Posterior cingulate gyrus (tissue), 11 donors: ENCODE results near the gene GPSM1.

ENCODE experiments used
- DNase-seq, 10 donors: peaks; one replicate each; pipeline versions ENCODE4 v3.0.0 to v3.0.0-alpha.2; 2020 to 2021; ENCODE audit warnings: mixed read lengths in 3 of 10
- intact Hi-C: fragments of 100-400 bp; cut with DNase I; formaldehyde crosslinking; loops from one replicate; pipeline ENCODE4 v1.15.1; 2023

The GPSM1 gene

GRCh38 chr9:136327304-136327974 is at the start of gene GPSM1:
Gene GPSM1, plus strand, starts transcription at chr9:136327539. Its CDS starts 157 bp downstream, at chr9:136327696.
- intact Hi-C loops = no loop called here
- peak in 6 of 10 donors; percentile 49 to 94 (median 77) for DNase-seq

- intact Hi-C loops = no loop called here
- no peak for DNase-seq
Observed at GRCh38 chr9:136277746-136278145, 49.6 kb upstream of the GPSM1 start.

GRCh38 chr9:136278221-136278620 is 49.1 kb upstream of the GPSM1 start:
- DNase-seq = no peak
- intact Hi-C loops = no loop called here

- no peak for DNase-seq
- intact Hi-C loops = no loop called here
Observed at GRCh38 chr9:136278894-136279293, 48.4 kb upstream of the GPSM1 start.

GRCh38 chr9:136279471-136279870 is 47.9 kb upstream of the GPSM1 start:
- DNase-seq = no peak
- intact Hi-C loops = no loop called here

- no peak for DNase-seq
- intact Hi-C loops = no loop called here
Observed at GRCh38 chr9:136280535-136281315, 46.6 kb upstream of the GPSM1 start.

GRCh38 chr9:136281421-136282271 is 45.7 kb upstream of the GPSM1 start:
- intact Hi-C loops = no loop called here
- DNase-seq = no peak

GRCh38 chr9:136282272-136282861 is 45.0 kb upstream of the GPSM1 start:
- no peak for DNase-seq
- intact Hi-C loops = no loop called here

GRCh38 chr9:136283291-136284235 is 43.8 kb upstream of the GPSM1 start:
- peak; percentile 59 to 97 (median 84) for DNase-seq
- intact Hi-C loops = loop anchor here (1.0 kb wide), 1 partner anchor 113 kb away; no protein-coding TSS in a partner anchor

- intact Hi-C loops = no loop called here
- DNase-seq = peak in 3 of 10 donors; percentile 63 to 82 (median 82)
Observed at GRCh38 chr9:136284311-136284710, 43.0 kb upstream of the GPSM1 start.

- intact Hi-C loops = no loop called here
- DNase-seq = peak in 3 of 10 donors; percentile 59 to 81 (median 69)
Observed at GRCh38 chr9:136284951-136285350, 42.4 kb upstream of the GPSM1 start.

- intact Hi-C loops = no loop called here
- DNase-seq = peak in 3 of 10 donors; percentile 41 to 56 (median 52)
Observed at GRCh38 chr9:136285501-136286358, 41.6 kb upstream of the GPSM1 start.

- intact Hi-C loops = no loop called here
- DNase-seq = peak in 3 of 10 donors; percentile 58 to 75 (median 72)
Observed at GRCh38 chr9:136286359-136286986, 40.9 kb upstream of the GPSM1 start.

GRCh38 chr9:136286987-136287379 is 40.4 kb upstream of the GPSM1 start:
- intact Hi-C loops = no loop called here
- DNase-seq = peak in 1 of 10 donors; percentile 37

GRCh38 chr9:136287960-136288753 is 39.2 kb upstream of the GPSM1 start:
- DNase-seq = peak in 2 of 10 donors; percentile 61 to 65
- intact Hi-C loops = no loop called here

- DNase-seq = peak in 2 of 10 donors; percentile 64 to 74
- intact Hi-C loops = no loop called here
Observed at GRCh38 chr9:136289651-136290507, 37.5 kb upstream of the GPSM1 start.
